SK-N-SH treated with all-trans-retinoic acid at 6 μM for 48 hours (cell line): ENCODE measurements around the gene SLC25A22.

ENCODE experiments used
- ATAC-seq: fragments of 200-7000 bp; cut with Tn5 transposase; 3 replicates; pipeline ENCODE4 v1.9.1; 2020; ENCODE audit warnings: mild to moderate bottlenecking, moderate library complexity
- ARNTL ChIP-seq: fragments of 450-650 bp; formaldehyde crosslinking; IDR thresholded peaks from 2 replicates; pipeline ENCODE4 v1.5.0; 2020; ENCODE audit warnings: low read depth, mild to moderate bottlenecking, moderate library complexity, borderline replicate concordance
- CREB5 ChIP-seq: fragments of 250-450 bp; sonication (Bioruptor Pico); IDR thresholded peaks from 2 replicates; pipeline ENCODE4 v1.5.1; 2020; ENCODE audit warnings: low read depth, mild to moderate bottlenecking, moderate library complexity
- CSDC2 ChIP-seq: fragments of 250-450 bp; sonication (Bioruptor Pico); IDR thresholded peaks from 2 replicates; pipeline ENCODE4 v1.5.0; 2020; ENCODE audit warnings: mild to moderate bottlenecking, moderate library complexity
- GLIS3 ChIP-seq: fragments of 250-450 bp; sonication (Bioruptor Pico); IDR thresholded peaks from 2 replicates; pipeline ENCODE4 v1.5.0; 2020; ENCODE audit warnings: mild to moderate bottlenecking, moderate library complexity
- ISL1 ChIP-seq: fragments of 250-450 bp; sonication (Bioruptor Pico); IDR thresholded peaks from 2 replicates; pipeline ENCODE4 v2.1.2; 2022; ENCODE audit warnings: mild to moderate bottlenecking, moderate library complexity
- PATZ1 ChIP-seq: fragments of 250-450 bp; sonication (Bioruptor Pico); IDR thresholded peaks from 2 replicates; pipeline ENCODE4 v1.8.0; 2020; ENCODE audit warnings: mild to moderate bottlenecking, moderate library complexity, borderline replicate concordance
- PPARA ChIP-seq: fragments of 250-450 bp; sonication (Bioruptor Pico); IDR thresholded peaks from 2 replicates; pipeline ENCODE4 v1.5.0; 2020; ENCODE audit warnings: mild to moderate bottlenecking, borderline replicate concordance
- RARB ChIP-seq: fragments of 250-450 bp; sonication (Bioruptor Pico); IDR thresholded peaks from 2 replicates; pipeline ENCODE4 v1.8.0; 2021; ENCODE audit warnings: mild to moderate bottlenecking, moderate library complexity
- SNAI2 ChIP-seq: fragments of 250-450 bp; sonication (Bioruptor Pico); IDR thresholded peaks from 2 replicates; pipeline ENCODE4 v1.5.0; 2020; ENCODE audit warnings: mild to moderate bottlenecking, moderate library complexity
- TCF4 ChIP-seq: fragments of 250-450 bp; sonication (Bioruptor Pico); IDR thresholded peaks from 2 replicates; pipeline ENCODE4 v1.8.0; 2021; ENCODE audit warnings: mild to moderate bottlenecking, moderate library complexity, borderline replicate concordance
- TOX ChIP-seq: fragments of 250-450 bp; sonication (Bioruptor Pico); IDR thresholded peaks from 2 replicates; pipeline ENCODE4 v1.8.0; 2021; ENCODE audit warnings: mild to moderate bottlenecking, moderate library complexity, borderline replicate concordance
- TSHZ2 ChIP-seq: fragments of 250-450 bp; sonication (Bioruptor Pico); IDR thresholded peaks from 2 replicates; pipeline ENCODE4 v1.5.0; 2020; ENCODE audit warnings: mild to moderate bottlenecking, moderate library complexity
- ZC3H10 ChIP-seq: fragments of 250-450 bp; sonication (Bioruptor Pico); IDR thresholded peaks from 2 replicates; pipeline ENCODE4 v1.5.1; 2021; ENCODE audit warnings: mild to moderate bottlenecking, moderate library complexity
- ZFP3 ChIP-seq: fragments of 250-450 bp; sonication (Bioruptor Pico); IDR thresholded peaks from 2 replicates; pipeline ENCODE4 v1.5.0; 2020; ENCODE audit warnings: mild to moderate bottlenecking, moderate library complexity
- ZFP30 ChIP-seq: fragments of 450-650 bp; formaldehyde crosslinking; IDR thresholded peaks from 2 replicates; pipeline ENCODE4 v1.5.0; 2022; ENCODE audit warnings: mild to moderate bottlenecking, moderate library complexity
- ZNF565 ChIP-seq: fragments of 450-650 bp; formaldehyde crosslinking; conservative IDR thresholded peaks from 2 replicates; pipeline ENCODE4 v1.5.0; 2020; ENCODE audit warnings: low read depth, mild to moderate bottlenecking, moderate library complexity
- ZNF70 ChIP-seq: fragments of 450-650 bp; formaldehyde crosslinking; IDR thresholded peaks from 2 replicates; pipeline ENCODE4 v1.5.0; 2020; ENCODE audit warnings: mild to moderate bottlenecking, moderate library complexity
- ZNF8 ChIP-seq: fragments of 450-650 bp; formaldehyde crosslinking; IDR thresholded peaks from 2 replicates; pipeline ENCODE4 v1.5.0; 2020; ENCODE audit warnings: mild to moderate bottlenecking, moderate library complexity

The SLC25A22 gene

GRCh38 chr11:762421-763072 lies 35.5 kb downstream of the SLC25A22 start:
- peak; percentile 47 for ATAC-seq
- peak; percentile 92 for TF ChIP-seq ZNF70 (CRISPR knock-in tag)
- peak; percentile 27; the same call in 1 of the 2 replicates for TF ChIP-seq CREB5 (CRISPR knock-in tag)
- no peak for TF ChIP-seq TSHZ2 (CRISPR knock-in tag)

- TF ChIP-seq SNAI2 (CRISPR knock-in tag), result no peak
- no peak for TF ChIP-seq TSHZ2 (CRISPR knock-in tag)
- no peak for TF ChIP-seq ISL1 (CRISPR knock-in tag)
- no peak for TF ChIP-seq ZFP3 (CRISPR knock-in tag)
- no peak for TF ChIP-seq ARNTL (CRISPR knock-in tag)
- TF ChIP-seq TCF4 (CRISPR knock-in tag), result no peak
- no peak for TF ChIP-seq ZFP30 (CRISPR knock-in tag)
- no peak for TF ChIP-seq CREB5 (CRISPR knock-in tag)
- TF ChIP-seq CSDC2 (CRISPR knock-in tag), result no peak
- no peak for TF ChIP-seq ZC3H10 (CRISPR knock-in tag)
- TF ChIP-seq PATZ1 (CRISPR knock-in tag), result no peak
- no peak for TF ChIP-seq ZNF565 (CRISPR knock-in tag)
- no peak for TF ChIP-seq RARB
- no peak for ATAC-seq
Observed at GRCh38 chr11:761526-762108, 36.5 kb downstream of the SLC25A22 start.

GRCh38 chr11:760236-760635 lies 37.8 kb downstream of the SLC25A22 start:
- TF ChIP-seq ZFP30 (CRISPR knock-in tag), result no peak
- no peak for TF ChIP-seq ZNF70 (CRISPR knock-in tag)
- no peak for TF ChIP-seq TOX (CRISPR knock-in tag)
- TF ChIP-seq CSDC2 (CRISPR knock-in tag), result no peak
- TF ChIP-seq TSHZ2 (CRISPR knock-in tag), result no peak
- TF ChIP-seq SNAI2 (CRISPR knock-in tag), result no peak
- no peak for TF ChIP-seq ISL1 (CRISPR knock-in tag)
- TF ChIP-seq ZC3H10 (CRISPR knock-in tag), result no peak
- no peak for TF ChIP-seq RARB
- no peak for TF ChIP-seq ZFP3 (CRISPR knock-in tag)
- TF ChIP-seq CREB5 (CRISPR knock-in tag), result no peak
- TF ChIP-seq ZNF8 (CRISPR knock-in tag), result no peak
- no peak for TF ChIP-seq GLIS3
- no peak for TF ChIP-seq PATZ1 (CRISPR knock-in tag)
- no peak for TF ChIP-seq PPARA (CRISPR knock-in tag)

More at GRCh38 chr11:760236-760635, 37.8 kb downstream of the SLC25A22 start:
- no peak for ATAC-seq
